Suppressor macrophage treated with lipopolysaccharide for 4 hours (primary cell): Measurements from ENCODE around the gene CEACAM8.
"Not testable (repeated sequence)": the region's sequence is repeated elsewhere in the genome, so short reads cannot be mapped to it uniquely, and the experiment has no call there.

Source experiments
- DNase-seq: peaks from one replicate; pipeline ENCODE4 v3.0.0-alpha.2; 2020

The CEACAM8 gene

GRCh38 chr19:42540071-42540553 lies 54.6 kb downstream of the CEACAM8 start:
- DNase-seq = no peak

- DNase-seq = no peak
Observed at GRCh38 chr19:42538841-42539709, 55.6 kb downstream of the CEACAM8 start.

- not testable (repeated sequence) for DNase-seq
Observed at GRCh38 chr19:42535276-42535675, 59.4 kb downstream of the CEACAM8 start.

- DNase-seq = no peak
Observed at GRCh38 chr19:42534391-42534790, 60.3 kb downstream of the CEACAM8 start.

- no peak for DNase-seq
Observed at GRCh38 chr19:42532891-42533290, 61.8 kb downstream of the CEACAM8 start.

GRCh38 chr19:42531313-42531712 lies 63.4 kb downstream of the CEACAM8 start:
- DNase-seq = no peak
